GM12878 (cell line): ENCODE measurements around the gene BIRC7. TPM values are rescaled to one million over a fixed set of nuclear protein-coding genes. Genes with fewer than 3 reads are reported as not detected.

Experiments
- ATAC-seq: fragments of 200-7000 bp; cut with Tn5 transposase; 3 replicates; pipeline ENCODE4 v1.9.1; 2020; ENCODE audit warnings: mild to moderate bottlenecking, moderate library complexity
- BruUV-seq: library from RNA; stranded (reverse); fragments of 400-500 nt; replicated peaks from 2 replicates; lab custom pipeline; 2021; lab: Mats Ljungman, UMichigan
- CTCF ChIA-PET: fragments of 300-600 bp; sonication (Branson Sonifier 250); formaldehyde crosslinking; extraction: SDS; loops from one replicate; lab custom pipeline; 2021; ENCODE audit warnings: inconsistent platforms; lab: Yijun Ruan, JAX
- POLR2A ChIA-PET: fragments of 350-600 bp; formaldehyde crosslinking; extraction: SDS; loops from one replicate; lab custom pipeline; 2021; ENCODE audit warnings: inconsistent platforms; lab: Charles Lee
- RAD21 ChIA-PET: fragments of 300-600 bp; sonication (Branson Sonifier 250); formaldehyde crosslinking; loops from one replicate; lab custom pipeline; 2023; ENCODE audit warnings: antibody characterized with exemption; ENCODE audit not compliant: unreplicated experiment; lab: Charles Lee
- SMC1A ChIA-PET: fragments of 300-600 bp; sonication (Branson Sonifier 250); formaldehyde crosslinking; loops from one replicate; lab custom pipeline; 2023; ENCODE audit not compliant: unreplicated experiment, uncharacterized antibody; lab: Charles Lee
- DNase-seq: peaks from one replicate; pipeline ENCODE4 v3.0.0-alpha.2; 2011; ENCODE audit warnings: low read depth, low spot score
- FAIRE-seq: peaks from 3 replicates; lab custom pipeline; 2011; peaks lifted over from hg19 to GRCh38; lab: Jason Lieb, UNC
- H2AFZ ChIP-seq: 2 replicates; pipeline ENCODE4 v1.6.0; 2011; ENCODE audit warnings: low read depth, low read length, control low read depth; ENCODE audit not compliant: control insufficient read depth
- H3K27ac ChIP-seq: 2 replicates; pipeline ENCODE4 v1.5.1; 2011; ENCODE audit warnings: control low read depth; ENCODE audit not compliant: control insufficient read depth, insufficient read depth
- H3K27me3 ChIP-seq, 2 experiments: replicated peaks in 1 of 2; 2 replicates each; pipeline versions ENCODE4 v1.6.0 to v1.6.1; 2011; ENCODE audit warnings: low read length in 1 of 2; ENCODE audit not compliant: control insufficient read depth in 2 of 2, insufficient read depth in 2 of 2
- H3K36me3 ChIP-seq, 2 experiments: 2 replicates each; pipeline ENCODE4 v1.5.1; 2011; ENCODE audit warnings: low read length in 1 of 2; ENCODE audit not compliant: control insufficient read depth in 2 of 2, insufficient read depth in 2 of 2
- H3K4me1 ChIP-seq: 2 replicates; pipeline ENCODE4 v1.6.1; 2011; ENCODE audit warnings: mild to moderate bottlenecking, low read length, moderate library complexity, mixed read lengths; ENCODE audit not compliant: control insufficient read depth, insufficient read depth
- H3K4me2 ChIP-seq: 2 replicates; pipeline ENCODE4 v1.6.0; 2011; ENCODE audit warnings: control low read depth; ENCODE audit not compliant: control insufficient read depth, insufficient read depth
- H3K4me3 ChIP-seq: fragments of 200-600 bp; sonication (generic); 2 replicates; pipeline ENCODE4 v1.5.1; 2016
- H3K79me2 ChIP-seq: 2 replicates; pipeline ENCODE4 v1.6.0; 2011; ENCODE audit warnings: low read length; ENCODE audit not compliant: control insufficient read depth, insufficient read depth
- H3K9ac ChIP-seq: 2 replicates; pipeline ENCODE4 v1.8.0; 2011; ENCODE audit warnings: low read length, control low read depth, mixed read lengths; ENCODE audit not compliant: control insufficient read depth, insufficient read depth
- H3K9me3 ChIP-seq: replicated peaks from 3 replicates; pipeline ENCODE4 v1.5.1; 2011; ENCODE audit warnings: mild to moderate bottlenecking, low read length; ENCODE audit not compliant: control insufficient read depth, insufficient read depth
- H4K20me1 ChIP-seq: 2 replicates; pipeline ENCODE4 v1.6.0; 2011; ENCODE audit not compliant: control insufficient read depth, insufficient read depth
- CHD2 ChIP-seq: IDR thresholded peaks from 2 replicates; pipeline ENCODE4 v1.6.1; 2011; ENCODE audit warnings: low read depth, low read length, improper control_type of control experiment, borderline replicate concordance
- CTCF ChIP-seq, 3 experiments: IDR thresholded peaks in 2 of 3; conservative IDR thresholded peaks in 1 of 3; 2 replicates each; pipeline ENCODE4 v1.5.1; 2011; ENCODE audit warnings: low read depth in 3 of 3, low read length in 3 of 3, mild to moderate bottlenecking in 3 of 3, control low read depth in 2 of 3, moderate library complexity in 2 of 3, inconsistent platforms in 1 of 3, mixed read lengths in 1 of 3; ENCODE audit not compliant: control insufficient read depth in 2 of 3, insufficient read depth in 1 of 3; ENCODE audit errors: extremely low read depth in 1 of 3
- EED ChIP-seq: sonication (generic); IDR thresholded peaks from 2 replicates; pipeline ENCODE4 v1.6.1; 2016; ENCODE audit warnings: antibody characterized with exemption, low read depth
- MEF2A ChIP-seq: IDR thresholded peaks from 2 replicates; pipeline ENCODE4 v1.6.1; 2011; ENCODE audit warnings: low read depth, mild to moderate bottlenecking, low read length, moderate library complexity; ENCODE audit not compliant: insufficient read depth
- NFYB ChIP-seq: IDR thresholded peaks from 2 replicates; pipeline ENCODE4 v1.6.1; 2011; ENCODE audit warnings: low read depth, mild to moderate bottlenecking, low read length, improper control_type of control experiment, moderate library complexity; ENCODE audit not compliant: insufficient read depth
- PML ChIP-seq: IDR thresholded peaks from 2 replicates; pipeline ENCODE4 v1.6.1; 2012; ENCODE audit warnings: low read length, inconsistent platforms
- STAT1 ChIP-seq: fragments of 450-650 bp; conservative IDR thresholded peaks from 2 replicates; pipeline ENCODE4 v1.6.1; 2014; ENCODE audit warnings: antibody characterized with exemption, mild to moderate bottlenecking
- WGBS: methylation state at CpG from one replicate; pipeline ENCODE4 v1.1.6; 2016; ENCODE audit warnings: low lambda C conversion rate; ENCODE audit not compliant: insufficient replicate concordance, insufficient coverage; ENCODE audit errors: missing lambda C conversion rate; 5-methylcytosine and 5-hydroxymethylcytosine counted together
- in situ Hi-C: fragments of 300-500 bp; cut with MboI; formaldehyde crosslinking; loops from 9 replicates; pipeline ENCODE4 v1.14.3; 2018; ENCODE audit warnings: mixed read lengths
- intact Hi-C: fragments of 100-400 bp; cut with micrococcal nuclease; formaldehyde crosslinking; loops from one replicate; pipeline ENCODE4 v1.14.2; 2022; ENCODE audit not compliant: unreplicated experiment
- polyA plus RNA-seq, 11 experiments: library from polyadenylated mRNA; depleted of rRNA in 4 of 11; unstranded in 6 of 11; stranded (reverse) in 5 of 11; fragments of >200 nt; fragmentation: Nextera tagmentation in 4 of 11; fragmentation: Illumina TruSeq in 1 of 11; extraction: Ambion mirVana in 4 of 11; extraction: Trizol in 1 of 11; gene quantifications; 1 replicate in 1 of 11; 2 replicates in 10 of 11; pipeline versions ENCODE4 v1.2.1 to v1.2.3, GENCODE V29; 2011 to 2016; ENCODE audit warnings: inconsistent platforms in 2 of 11, missing spikeins in 2 of 11, low read depth in 1 of 11
- total RNA-seq, 4 experiments: library from RNA; depleted of rRNA in 3 of 4; stranded (reverse); fragments of >200 nt in 3 of 4; fragmentation: Illumina TruSeq in 1 of 4; extraction: Trizol in 1 of 4; gene quantifications; 2 replicates each; pipeline versions ENCODE4 v1.2.1 to v1.2.3, GENCODE V29; 2013 to 2021

Gene BIRC7
- total and polyA plus RNA-seq, 10 of the 15 experiments (the other 5 are each of a cell fraction or from before 2014, with no cell fraction given) = 0.31 TPM; not detected in 9

DNA sequence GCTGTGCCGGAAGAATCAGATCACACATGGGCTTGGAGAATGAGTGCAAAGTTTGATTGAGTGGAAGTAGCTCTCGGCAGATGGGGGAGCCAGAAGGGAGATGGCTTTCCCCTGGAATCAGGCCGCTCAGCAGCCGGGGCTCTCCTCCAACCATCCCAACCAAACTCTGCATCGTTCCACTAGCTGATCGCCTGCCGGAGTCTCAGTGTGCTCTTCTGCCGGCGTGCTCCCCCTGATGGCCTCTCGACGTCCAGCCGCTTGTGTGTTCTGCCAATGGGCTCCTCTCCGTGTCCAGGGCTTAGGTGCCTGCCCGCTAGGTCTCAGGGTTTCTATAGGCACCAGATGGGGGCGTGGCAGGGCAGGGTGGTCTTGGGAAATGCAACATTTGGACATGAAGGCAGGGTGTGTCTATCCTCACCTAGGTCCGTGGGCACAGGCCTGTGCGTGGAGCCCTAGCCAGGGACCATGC is 4.9 kb upstream of the BIRC7 start:
- Histone ChIP-seq H3K9ac (no peak overlapping the region), H3K27ac (no peak overlapping the region), H3K36me3 (no peaks in the 10 kb centered on the region), H3K27me3 (peaks cover 2 to 3% of the 10 kb centered on the region in 2 experiments; a peak in 3 of 4 replicates), H3K4me2 (no peak overlapping the region), H3K9me3 (no peaks in the 10 kb centered on the region), H4K20me1 (no peaks in the 10 kb centered on the region), H3K4me1 (no peaks in the 10 kb centered on the region), H2AFZ (no peak overlapping the region), H3K4me3 (no peak overlapping the region), H3K79me2 (no peaks in the 10 kb centered on the region)
- in situ Hi-C loops = no loop called here
- intact Hi-C loops = no loop called here
- ChIA-PET POLR2A (interaction anchor here (0.9 kb wide), 1 partner anchor 15 kb away, joined by 3 read pairs; the partner anchor contains the start of gene YTHDF1), RAD21 (interaction anchor here (1.2 kb wide), 1 partner anchor 16 kb away, joined by 5 read pairs; no protein-coding TSS in a partner anchor), SMC1A (interaction anchor here (1.2 kb wide), 1 partner anchor 47 kb away, joined by 3 read pairs; no protein-coding TSS in a partner anchor), CTCF (interaction anchor here (1.0 to 1.4 kb wide), 2 partner anchors 18 to 20 kb away, joined by 3 to 5 read pairs; no protein-coding TSS in a partner anchor)
- WGBS = 21% methylated on average over 17 of the region's 17 CpGs
- DNase-seq = no peak
- no TSS peak for BruUV-seq
- no peak for FAIRE-seq
- peak; percentile 64 for ATAC-seq
- TF ChIP-seq MEF2A = no peak
- no peak for TF ChIP-seq NFYB
- no peak for TF ChIP-seq EED
- TF ChIP-seq CHD2 = no peak
- peak; percentile 9 to 36 (median 30); a peak in 3 of 6 replicates for TF ChIP-seq CTCF (IDR thresholded peaks at IDR 0.05 in 2 of 3, conservative IDR thresholded peaks at IDR 0.05 in 1 of 3; ENCODE audit: control insufficient read depth in 2 of 3, extremely low read depth in 1 of 3, insufficient read depth in 1 of 3, low read depth in 3 of 3, low read length in 3 of 3)
- no peak for TF ChIP-seq PML
- TF ChIP-seq STAT1 = no peak
